ENCODE results near the gene SMIM41. TPM values are rescaled to one million over a fixed set of nuclear protein-coding genes. Genes with fewer than 3 reads are reported as not detected.
A peak's percentile ranks its signal among the peaks of the same experiment; 100 is the strongest.

SMIM41 gene
- total RNA-seq, 2 experiments from 2014 or later: not detected

GRCh38 chr12:52119398-52120254 is 40.1 kb downstream of the SMIM41 start:
- Mint-ChIP-seq H3K36me3 (no peaks in the 10 kb centered on the region), H3K4me3 (no peak overlapping the region), H3K9me3 (ENCODE audit: low read depth) (no peaks in the 10 kb centered on the region), H3K27ac (no peak overlapping the region), H3K27me3 (peaks cover 19% of the 10 kb centered on the region), H3K4me1 (peaks cover 41% of the 10 kb centered on the region)
- CTCF ChIA-PET: interaction anchor here (0.7 to 11.2 kb wide), 14 partner anchors 9 to 137 kb away, joined by 3 to 269 read pairs (median 3); no protein-coding TSS in a partner anchor
- DNase-seq: peak; percentile 58
- peak; percentile 82 for ATAC-seq

- Mint-ChIP-seq H3K9me3 (ENCODE audit: low read depth) (no peaks in the 10 kb centered on the region), H3K4me1 (peaks cover 37% of the 10 kb centered on the region), H3K36me3 (no peaks in the 10 kb centered on the region), H3K27me3 (peaks cover 23% of the 10 kb centered on the region), H3K27ac (no peak overlapping the region), H3K4me3 (no peak overlapping the region)
- CTCF ChIA-PET: interaction anchor here (0.6 to 11.2 kb wide), 20 partner anchors 10 to 788 kb away, joined by 3 to 269 read pairs (median 4); partner anchors contain the start of gene NR4A1
- ATAC-seq: no peak
- no peak for DNase-seq
Measured at GRCh38 chr12:52120951-52121823, 41.7 kb downstream of the SMIM41 start.

- peaks cover 29% of the 10 kb centered on the region for H3K4me1 Mint-ChIP-seq
- DNase-seq (peak; percentile 75), ATAC-seq (peak; percentile 35)
- H3K4me3 Mint-ChIP-seq: no peak overlapping the region
- H3K36me3 Mint-ChIP-seq: no peaks in the 10 kb centered on the region
- no peak overlapping the region for H3K27ac Mint-ChIP-seq
- CTCF ChIA-PET: interaction anchor here (0.6 to 11.2 kb wide), 19 partner anchors 9 to 859 kb away, joined by 3 to 269 read pairs (median 4); partner anchors contain the start of gene NR4A1
- peaks cover 26% of the 10 kb centered on the region for H3K27me3 Mint-ChIP-seq
- no peaks in the 10 kb centered on the region for H3K9me3 Mint-ChIP-seq (ENCODE audit: low read depth)
Measured at GRCh38 chr12:52121824-52122539, 42.5 kb downstream of the SMIM41 start.

GRCh38 chr12:52122540-52122871 is 43.0 kb downstream of the SMIM41 start:
- CTCF ChIA-PET: interaction anchor here (1.1 to 11.2 kb wide), 6 partner anchors 17 to 858 kb away, joined by 3 to 269 read pairs (median 7); no protein-coding TSS in a partner anchor
- H3K9me3 Mint-ChIP-seq (ENCODE audit: low read depth): no peaks in the 10 kb centered on the region
- ATAC-seq: no peak
- H3K27me3 Mint-ChIP-seq: peaks cover 30% of the 10 kb centered on the region
- H3K27ac Mint-ChIP-seq: no peak overlapping the region
- H3K36me3 Mint-ChIP-seq: no peaks in the 10 kb centered on the region
- peaks cover 27% of the 10 kb centered on the region for H3K4me1 Mint-ChIP-seq
- no peak overlapping the region for H3K4me3 Mint-ChIP-seq
- no peak for DNase-seq

GRCh38 chr12:52122904-52123303 is 43.4 kb downstream of the SMIM41 start:
- DNase-seq: no peak
- CTCF ChIA-PET: interaction anchor here (0.6 to 11.2 kb wide), 10 partner anchors 10 to 858 kb away, joined by 3 to 269 read pairs (median 6); no protein-coding TSS in a partner anchor
- Mint-ChIP-seq H3K4me1 (peaks cover 27% of the 10 kb centered on the region), H3K9me3 (ENCODE audit: low read depth) (no peaks in the 10 kb centered on the region), H3K4me3 (no peak overlapping the region), H3K36me3 (no peaks in the 10 kb centered on the region), H3K27ac (no peak overlapping the region), H3K27me3 (peaks cover 31% of the 10 kb centered on the region)
- no peak for ATAC-seq

GRCh38 chr12:52123487-52124186 is 44.1 kb downstream of the SMIM41 start:
- H3K9me3 Mint-ChIP-seq (ENCODE audit: low read depth): no peaks in the 10 kb centered on the region
- peaks cover 22% of the 10 kb centered on the region for H3K4me1 Mint-ChIP-seq
- DNase-seq (no peak), ATAC-seq (no peak)
- CTCF ChIA-PET: interaction anchor here (0.6 to 11.2 kb wide), 11 partner anchors 9 to 853 kb away, joined by 3 to 269 read pairs (median 5); no protein-coding TSS in a partner anchor
- no peak overlapping the region for H3K4me3 Mint-ChIP-seq
- H3K27me3 Mint-ChIP-seq: peaks cover 35% of the 10 kb centered on the region
- no peak overlapping the region for H3K27ac Mint-ChIP-seq
- no peaks in the 10 kb centered on the region for H3K36me3 Mint-ChIP-seq

GRCh38 chr12:52125476-52125900 is 46.0 kb downstream of the SMIM41 start:
- Mint-ChIP-seq H3K4me1 (peaks cover 10% of the 10 kb centered on the region), H3K36me3 (no peaks in the 10 kb centered on the region), H3K27ac (no peak overlapping the region), H3K27me3 (peaks cover 36% of the 10 kb centered on the region), H3K9me3 (ENCODE audit: low read depth) (no peaks in the 10 kb centered on the region), H3K4me3 (no peak overlapping the region)
- no peak for ATAC-seq
- DNase-seq: no peak
- CTCF ChIA-PET: interaction anchor here (0.5 to 11.2 kb wide), 4 partner anchors 10 to 757 kb away, joined by 3 to 269 read pairs (median 4); no protein-coding TSS in a partner anchor

GRCh38 chr12:52126050-52126604 is 46.6 kb downstream of the SMIM41 start:
- CTCF ChIA-PET: interaction anchor here (0.8 to 11.2 kb wide), 3 partner anchors 10 to 752 kb away, joined by 3 to 269 read pairs (median 4); no protein-coding TSS in a partner anchor
- DNase-seq: no peak
- Mint-ChIP-seq H3K4me1 (peaks cover 5% of the 10 kb centered on the region), H3K36me3 (no peaks in the 10 kb centered on the region), H3K9me3 (ENCODE audit: low read depth) (no peaks in the 10 kb centered on the region), H3K27ac (no peak overlapping the region), H3K27me3 (peaks cover 33% of the 10 kb centered on the region), H3K4me3 (no peak overlapping the region)
- no peak for ATAC-seq

GRCh38 chr12:52126605-52127578 is 47.4 kb downstream of the SMIM41 start:
- Mint-ChIP-seq H3K36me3 (no peaks in the 10 kb centered on the region), H3K27ac (no peak overlapping the region), H3K4me1 (no peaks in the 10 kb centered on the region), H3K4me3 (no peak overlapping the region), H3K9me3 (ENCODE audit: low read depth) (no peaks in the 10 kb centered on the region), H3K27me3 (peaks cover 32% of the 10 kb centered on the region)
- no peak for ATAC-seq
- peak; percentile 19 for DNase-seq
- CTCF ChIA-PET: interaction anchor here (1.0 to 11.2 kb wide), 4 partner anchors 8 to 134 kb away, joined by 5 to 269 read pairs (median 12); no protein-coding TSS in a partner anchor

GRCh38 chr12:52127683-52128450 is 48.4 kb downstream of the SMIM41 start:
- Mint-ChIP-seq H3K27ac (no peak overlapping the region), H3K36me3 (no peaks in the 10 kb centered on the region), H3K4me3 (no peak overlapping the region), H3K27me3 (peaks cover 29% of the 10 kb centered on the region), H3K4me1 (no peaks in the 10 kb centered on the region), H3K9me3 (ENCODE audit: low read depth) (no peaks in the 10 kb centered on the region)
- ATAC-seq (no peak), DNase-seq (no peak)
- CTCF ChIA-PET: interaction anchor here (0.7 to 3.3 kb wide), 3 partner anchors 9 to 104 kb away, joined by 3 to 16 read pairs (median 8); no protein-coding TSS in a partner anchor

All from activated CD8-positive, alpha-beta memory T cell treated with anti-CD3 and anti-CD28 coated beads, Interleukin-2, amount 10 ng/mL, durations not matched to agents 7 days and 5 days (primary cell).